Endothelial cell (in vitro differentiated cells): ENCODE data around the gene CEP192. TPM values are rescaled to one million over a fixed set of nuclear protein-coding genes. Genes with fewer than 3 reads are reported as not detected.
A peak's percentile ranks its signal among the peaks of the same experiment; 100 is the strongest.

Experiments used
- DNase-seq: peaks from one replicate; pipeline ENCODE4 v3.0.0; 2021; ENCODE audit warnings: low spot score
- H3K27ac Mint-ChIP-seq: one replicate; pipeline ENCODE4 v1.8.0; 2021; ENCODE audit warnings: mixed read lengths, inconsistent platforms; ENCODE audit not compliant: unreplicated experiment
- H3K27me3 Mint-ChIP-seq: one replicate; pipeline ENCODE4 v1.8.0; 2021; ENCODE audit warnings: mild to moderate bottlenecking, moderate library complexity, mixed read lengths, inconsistent platforms; ENCODE audit not compliant: unreplicated experiment
- H3K36me3 Mint-ChIP-seq: one replicate; pipeline ENCODE4 v1.8.0; 2021; ENCODE audit warnings: mild to moderate bottlenecking, low read depth, mixed read lengths, inconsistent platforms; ENCODE audit not compliant: unreplicated experiment
- H3K4me1 Mint-ChIP-seq: one replicate; pipeline ENCODE4 v1.8.0; 2021; ENCODE audit warnings: mild to moderate bottlenecking, mixed read lengths, inconsistent platforms; ENCODE audit not compliant: unreplicated experiment
- H3K4me3 Mint-ChIP-seq: one replicate; pipeline ENCODE4 v1.8.0; 2021; ENCODE audit warnings: mild to moderate bottlenecking, mixed read lengths, inconsistent platforms; ENCODE audit not compliant: unreplicated experiment
- H3K9me3 Mint-ChIP-seq: one replicate; pipeline ENCODE4 v1.8.0; 2021; ENCODE audit warnings: mixed read lengths, inconsistent platforms; ENCODE audit not compliant: unreplicated experiment
- CTCF ChIP-seq: fragments of 200-600 bp; sonication (generic); IDR thresholded peaks from one replicate; pipeline ENCODE4 v1.5.0; 2021; ENCODE audit warnings: antibody characterized with exemption; ENCODE audit not compliant: unreplicated experiment
- total RNA-seq: library from RNA; stranded (reverse); fragmentation: NEBNext Ultra II Directional; extraction: Animal tissue kit (Norgen Biotek cat#: 25700); gene quantifications from one replicate; pipeline ENCODE4 v1.2.1, GENCODE V29; 2021; ENCODE audit not compliant: unreplicated experiment

The CEP192 gene
- total RNA-seq, 1 donor from 2014 or later, result 23.2 TPM

DNA sequence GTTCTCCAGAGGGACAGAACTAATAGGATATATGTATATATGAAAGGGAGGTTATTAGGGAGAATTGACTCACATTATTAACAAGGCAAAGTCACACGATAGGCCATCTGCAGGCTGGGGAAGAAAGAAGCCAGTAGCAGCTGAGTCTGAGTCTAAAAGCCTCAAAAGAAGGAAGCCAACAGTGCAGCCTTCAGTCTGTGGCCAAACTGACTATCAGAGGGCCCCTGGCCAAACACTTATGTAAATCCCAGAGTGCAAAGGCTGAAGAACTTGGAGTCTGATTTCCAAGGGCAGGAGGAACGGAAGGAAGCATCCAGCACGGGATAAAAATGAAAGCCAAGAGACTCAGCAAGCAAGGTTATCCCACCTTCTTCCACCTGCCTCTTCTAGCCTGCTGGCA lies 119.4 kb downstream of the CEP192 start:
- TF ChIP-seq CTCF, result no peak
- Mint-ChIP-seq H3K36me3 (peaks cover 34% of the 10 kb centered on the region), H3K4me3 (no peak overlapping the region), H3K4me1 (no peaks in the 10 kb centered on the region), H3K27me3 (peaks cover 3% of the 10 kb centered on the region), H3K9me3 (no peaks in the 10 kb centered on the region), H3K27ac (no peak overlapping the region)
- DNase-seq, result no peak

DNA sequence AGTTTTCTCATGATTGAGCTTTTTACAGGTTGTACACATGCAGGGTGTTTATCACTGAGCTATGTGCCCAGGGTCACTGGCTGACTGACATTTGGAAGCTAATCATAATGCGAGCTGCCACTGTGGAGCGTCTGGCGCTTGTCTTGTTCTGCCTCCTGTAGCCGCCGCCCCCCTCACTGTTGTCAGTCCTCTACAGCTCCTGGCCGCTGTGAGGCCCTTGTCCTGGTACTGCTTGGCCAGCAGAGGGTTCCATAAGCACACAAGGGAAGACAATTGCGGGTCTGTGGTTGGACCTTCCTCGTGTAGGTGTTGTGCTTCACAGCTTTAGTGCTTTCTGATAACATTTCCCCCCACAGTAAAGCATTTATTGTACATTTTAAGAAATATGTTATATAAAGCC lies 121.8 kb downstream of the CEP192 start:
- Mint-ChIP-seq H3K36me3 (peaks cover 15% of the 10 kb centered on the region), H3K4me1 (no peaks in the 10 kb centered on the region), H3K9me3 (no peaks in the 10 kb centered on the region), H3K4me3 (no peak overlapping the region), H3K27me3 (no peaks in the 10 kb centered on the region), H3K27ac (no peak overlapping the region)
- peak; percentile 75 for DNase-seq
- no peak for TF ChIP-seq CTCF

DNA sequence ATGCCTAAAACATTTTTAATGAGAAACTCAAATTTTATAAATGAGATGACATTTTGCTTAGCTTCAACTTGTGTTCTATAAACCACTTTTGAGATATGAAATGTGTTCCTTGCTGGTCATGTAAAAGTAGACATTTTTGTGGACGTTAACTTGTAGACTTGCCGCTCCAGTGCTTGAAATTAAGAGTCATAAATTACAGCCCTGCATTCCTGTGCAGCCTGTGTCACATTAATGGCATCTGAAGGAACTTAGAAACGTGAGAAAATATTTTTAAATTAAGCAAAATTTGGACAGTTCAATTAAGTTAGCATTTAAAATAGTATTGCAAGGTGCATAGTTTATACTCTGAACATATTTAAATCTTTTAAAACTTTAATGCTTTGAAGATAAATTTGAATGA lies 129.1 kb downstream of the CEP192 start:
- Mint-ChIP-seq H3K27ac (no peak overlapping the region), H3K36me3 (peaks cover 9% of the 10 kb centered on the region), H3K27me3 (no peaks in the 10 kb centered on the region), H3K9me3 (no peaks in the 10 kb centered on the region), H3K4me1 (peaks cover 7% of the 10 kb centered on the region), H3K4me3 (no peak overlapping the region)
- DNase-seq, result no peak
- no peak for TF ChIP-seq CTCF

- Mint-ChIP-seq H3K4me3 (no peak overlapping the region), H3K36me3 (peaks cover 5% of the 10 kb centered on the region), H3K4me1 (peaks cover 7% of the 10 kb centered on the region), H3K9me3 (no peaks in the 10 kb centered on the region), H3K27me3 (no peaks in the 10 kb centered on the region), H3K27ac (no peak overlapping the region)
- DNase-seq, result no peak
- no peak for TF ChIP-seq CTCF
These were observed 129.8 kb downstream of the CEP192 start for GRCh38 chr18:13120983-13121441.

GRCh38 chr18:13124411-13124810 lies 133.2 kb downstream of the CEP192 start:
- Mint-ChIP-seq H3K4me1 (peaks cover 7% of the 10 kb centered on the region), H3K27ac (no peak overlapping the region)
- no peak for TF ChIP-seq CTCF

More at GRCh38 chr18:13124411-13124810, 133.2 kb downstream of the CEP192 start:
- DNase-seq, result no peak
- Mint-ChIP-seq H3K9me3 (no peaks in the 10 kb centered on the region), H3K36me3 (peaks cover 19% of the 10 kb centered on the region), H3K4me3 (no peak overlapping the region), H3K27me3 (peaks cover 3% of the 10 kb centered on the region)
